Urothelium cell line (cell line): ENCODE data around the gene CES4A.
"Not testable (repeated sequence)": the region's sequence is repeated elsewhere in the genome, so short reads cannot be mapped to it uniquely, and the experiment has no call there.

Experiments
- DNase-seq: peaks from one replicate; pipeline ENCODE4 v3.0.0; 2011; ENCODE audit warnings: low spot score, mixed read lengths
- FAIRE-seq: peaks from 2 replicates; lab custom pipeline; 2011; peaks lifted over from hg19 to GRCh38; lab: Jason Lieb, UNC

CES4A gene

GRCh38 chr16:67040906-67041305 lies 52.5 kb downstream of the CES4A start:
- DNase-seq (no peak), FAIRE-seq (no peak)

- not testable (repeated sequence) for DNase-seq, FAIRE-seq
Measured at GRCh38 chr16:67041520-67041919, 53.1 kb downstream of the CES4A start.

DNA sequence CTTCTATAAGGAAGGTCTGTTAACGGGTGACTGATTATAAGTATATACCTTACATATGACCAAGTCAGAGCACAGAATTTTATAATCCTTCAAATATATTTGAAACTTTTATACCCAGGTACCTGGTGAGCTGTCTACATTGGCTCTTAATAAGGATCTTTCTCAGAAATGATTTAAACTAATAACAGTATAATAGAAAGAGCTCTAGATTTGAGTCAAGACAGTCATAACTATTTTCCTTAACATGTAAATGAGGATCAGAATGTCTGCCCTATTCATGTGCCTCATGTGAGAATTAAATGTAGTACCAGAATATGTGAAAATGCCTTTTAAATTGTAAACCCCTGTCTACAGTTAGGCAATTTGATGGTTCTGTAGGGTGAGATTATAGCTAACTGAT lies 55.0 kb downstream of the CES4A start:
- FAIRE-seq (no peak), DNase-seq (no peak)

GRCh38 chr16:67050796-67051195 lies 62.4 kb downstream of the CES4A start:
- no peak for FAIRE-seq

GRCh38 chr16:67052399-67052798 lies 64.0 kb downstream of the CES4A start:
- DNase-seq (no peak), FAIRE-seq (no peak)

More at GRCh38 chr16:67050796-67051195, 62.4 kb downstream of the CES4A start:
- no peak for DNase-seq

GRCh38 chr16:67053767-67054334 lies 65.5 kb downstream of the CES4A start:
- no peak for DNase-seq
- no peak for FAIRE-seq

DNA sequence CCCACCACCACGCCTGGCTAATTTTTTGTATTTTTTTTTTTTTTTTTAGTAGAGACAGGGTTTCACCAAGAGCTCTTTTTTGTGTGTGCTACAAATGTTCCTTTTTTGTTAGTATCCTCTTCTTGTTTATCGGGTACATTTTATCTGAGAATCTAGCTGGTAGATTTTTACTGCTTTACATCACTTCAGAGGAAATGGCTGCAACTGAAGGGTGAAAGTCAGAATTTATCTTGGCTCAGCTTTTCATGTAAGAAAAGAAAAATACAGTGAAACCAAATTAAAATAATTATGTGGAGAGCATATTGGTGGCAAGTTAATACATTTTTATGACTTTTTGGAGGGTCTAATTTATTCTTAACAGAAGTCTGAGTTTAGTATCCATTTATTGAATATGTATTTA lies 66.5 kb downstream of the CES4A start:
- FAIRE-seq: no peak
- no peak for DNase-seq

- peak; percentile 55 for DNase-seq
- FAIRE-seq: no peak
Measured at GRCh38 chr16:67055712-67056487, 67.5 kb downstream of the CES4A start.
